Activated CD8-positive, alpha-beta T cell treated with anti-CD3 and anti-CD28 coated beads for 36 hours (primary cell): ENCODE results near the gene TMPRSS12. TPM values are rescaled to one million over a fixed set of nuclear protein-coding genes. Genes with fewer than 3 reads are reported as not detected.

Experiments
- ATAC-seq: fragments of 200-7000 bp; cut with Tn5 transposase; one replicate; pipeline ENCODE4 v1.10.0; 2021; ENCODE audit warnings: mild to moderate bottlenecking, moderate library complexity
- CTCF ChIA-PET: fragments of 350-600 bp; sonication (Branson Sonifier 250); formaldehyde crosslinking; loops from one replicate; lab custom pipeline; 2021; ENCODE audit warnings: antibody characterized with exemption; lab: Charles Lee
- POLR2A ChIA-PET: fragments of 350-600 bp; sonication (Branson Sonifier 250); formaldehyde crosslinking; loops from one replicate; lab custom pipeline; 2021; ENCODE audit warnings: antibody characterized with exemption; lab: Charles Lee
- DNase-seq: peaks from one replicate; pipeline ENCODE4 v3.0.0-alpha.2; 2020
- H3K27ac Mint-ChIP-seq: one replicate; pipeline ENCODE4 v1.8.0; 2021; ENCODE audit warnings: mild to moderate bottlenecking, mixed read lengths
- H3K27me3 Mint-ChIP-seq: one replicate; pipeline ENCODE4 v1.8.0; 2021; ENCODE audit warnings: mixed read lengths
- H3K36me3 Mint-ChIP-seq: one replicate; pipeline ENCODE4 v1.8.0; 2021; ENCODE audit warnings: low read depth, mixed read lengths
- H3K4me1 Mint-ChIP-seq: one replicate; pipeline ENCODE4 v1.8.0; 2021; ENCODE audit warnings: low read depth, mixed read lengths
- H3K4me3 Mint-ChIP-seq: one replicate; pipeline ENCODE4 v1.8.0; 2021; ENCODE audit warnings: mild to moderate bottlenecking, moderate library complexity, mixed read lengths
- H3K9me3 Mint-ChIP-seq: one replicate; pipeline ENCODE4 v1.8.0; 2021; ENCODE audit warnings: mixed read lengths
- CTCF ChIP-seq: fragments of 200-600 bp; IDR thresholded peaks from one replicate; pipeline ENCODE4 v1.8.0; 2022; ENCODE audit warnings: antibody characterized with exemption, mild to moderate bottlenecking
- intact Hi-C: fragments of 100-400 bp; cut with micrococcal nuclease; formaldehyde crosslinking; loops from one replicate; pipeline ENCODE4 v1.10.0; 2022
- total RNA-seq, 2 experiments: library from RNA; stranded (reverse); gene quantifications; one replicate each; pipeline ENCODE4 v1.2.3, GENCODE V29; 2021

TMPRSS12 gene
- total RNA-seq, 2 experiments from 2014 or later = not detected

- no peak for ATAC-seq
- Mint-ChIP-seq H3K4me3 (no peak overlapping the region), H3K27ac (peak overlapping the region; percentile 73), H3K27me3 (no peaks in the 10 kb centered on the region), H3K9me3 (no peaks in the 10 kb centered on the region), H3K36me3 (no peaks in the 10 kb centered on the region), H3K4me1 (peaks cover 45% of the 10 kb centered on the region)
- intact Hi-C loops = no loop called here
- ChIA-PET POLR2A (no interaction called here), CTCF (no interaction called here)
- no peak for DNase-seq
- TF ChIP-seq CTCF = no peak
Observed at GRCh38 chr12:50922820-50923219, 80.1 kb downstream of the TMPRSS12 start.

GRCh38 chr12:50923361-50924130, 80.8 kb downstream of the TMPRSS12 start:
- DNase-seq (no peak), ATAC-seq (no peak)
- POLR2A ChIA-PET = no interaction called here
- CTCF ChIA-PET = no interaction called here
- no peaks in the 10 kb centered on the region for H3K36me3 Mint-ChIP-seq
- H3K4me1 Mint-ChIP-seq = peaks cover 44% of the 10 kb centered on the region
- H3K9me3 Mint-ChIP-seq = no peaks in the 10 kb centered on the region
- no peaks in the 10 kb centered on the region for H3K27me3 Mint-ChIP-seq
- TF ChIP-seq CTCF = no peak
- H3K27ac Mint-ChIP-seq = peak overlapping the region; percentile 91
- peak overlapping the region; percentile 70 for H3K4me3 Mint-ChIP-seq
- intact Hi-C loops = no loop called here

GRCh38 chr12:50924131-50924438, 81.4 kb downstream of the TMPRSS12 start:
- ChIA-PET CTCF (interaction anchor here (1.0 to 1.2 kb wide), 2 partner anchors 11 to 61 kb away, joined by 3 to 4 read pairs; no protein-coding TSS in a partner anchor), POLR2A (interaction anchor here (0.8 kb wide), 1 partner anchor 61 kb away, joined by 3 read pairs; no protein-coding TSS in a partner anchor)
- Mint-ChIP-seq H3K27ac (peak overlapping the region; percentile 91), H3K4me1 (peaks cover 39% of the 10 kb centered on the region), H3K4me3 (peak overlapping the region; percentile 70), H3K9me3 (no peaks in the 10 kb centered on the region), H3K36me3 (no peaks in the 10 kb centered on the region), H3K27me3 (no peaks in the 10 kb centered on the region)
- intact Hi-C loops = no loop called here
- TF ChIP-seq CTCF = no peak
- no peak for DNase-seq
- ATAC-seq = peak; percentile 28

DNA sequence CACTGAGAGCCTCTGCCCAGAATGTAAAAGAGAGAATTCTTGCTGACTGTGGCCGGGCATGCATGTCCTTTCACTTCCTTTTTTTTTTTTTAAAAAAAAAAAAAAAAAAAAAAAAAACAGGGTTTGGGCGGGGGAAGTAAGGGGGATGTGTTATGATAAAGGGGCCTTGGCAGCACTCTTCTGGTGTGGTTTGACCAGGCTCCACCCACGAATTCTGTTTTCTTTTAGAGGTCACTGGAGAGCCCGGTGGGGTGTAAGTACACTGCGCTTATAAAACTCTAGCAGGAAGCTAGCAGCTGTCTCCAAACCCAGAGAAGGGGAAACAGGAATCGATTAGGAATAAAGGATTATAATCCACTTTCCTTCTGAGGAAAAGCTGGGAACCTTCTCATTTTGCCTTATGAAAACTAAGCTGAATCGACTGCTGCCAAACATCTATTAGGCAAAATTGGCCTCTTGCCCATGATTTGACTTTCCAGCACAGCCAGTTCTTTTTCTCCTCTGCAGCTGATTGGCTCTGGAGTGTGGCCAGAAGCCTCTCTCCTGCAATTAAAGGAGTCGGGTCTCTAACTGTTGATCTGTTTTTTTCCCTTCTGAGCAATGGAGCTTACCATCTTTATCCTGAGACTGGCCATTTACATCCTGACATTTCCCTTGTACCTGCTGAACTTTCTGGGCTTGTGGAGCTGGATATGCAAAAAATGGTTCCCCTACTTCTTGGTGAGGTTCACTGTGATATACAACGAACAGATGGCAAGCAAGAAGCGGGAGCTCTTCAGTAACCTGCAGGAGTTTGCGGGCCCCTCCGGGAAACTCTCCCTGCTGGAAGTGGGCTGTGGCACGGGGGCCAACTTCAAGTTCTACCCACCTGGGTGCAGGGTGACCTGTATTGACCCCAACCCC, 82.0 kb downstream of the TMPRSS12 start:
- DNase-seq (peak; percentile 77), ATAC-seq (peak; percentile 93)
- ChIA-PET CTCF (interaction anchor here (0.7 to 1.2 kb wide), 4 partner anchors 9 to 61 kb away, joined by 3 to 4 read pairs (median 3); no protein-coding TSS in a partner anchor), POLR2A (interaction anchor here (0.8 to 1.3 kb wide), 3 partner anchors 18 to 419 kb away, joined by 3 read pairs; no protein-coding TSS in a partner anchor)
- TF ChIP-seq CTCF = no peak
- Mint-ChIP-seq H3K9me3 (no peaks in the 10 kb centered on the region), H3K4me1 (peaks cover 36% of the 10 kb centered on the region), H3K27ac (peak overlapping the region; percentile 91), H3K4me3 (peak overlapping the region; percentile 70), H3K27me3 (no peaks in the 10 kb centered on the region), H3K36me3 (no peaks in the 10 kb centered on the region)
- intact Hi-C loops = no loop called here
